Activated CD8-positive, alpha-beta memory T cell treated with anti-CD3 and anti-CD28 coated beads, Interleukin-2, amount 50 U/mL, for 1 hour (primary cell): ENCODE results near the gene CCSER2.
"Not testable (repeated sequence)": the region's sequence is repeated elsewhere in the genome, so short reads cannot be mapped to it uniquely, and the experiment has no call there.

Experiments used
- DNase-seq: peaks from one replicate; pipeline ENCODE4 v3.0.0-alpha.2; 2020; ENCODE audit errors: extremely low read depth

The CCSER2 gene

GRCh38 chr10:84452003-84452402, 123.6 kb downstream of the CCSER2 start:
- DNase-seq = no peak

- DNase-seq = no peak
These were observed 124.9 kb downstream of the CCSER2 start for GRCh38 chr10:84453303-84453702.

GRCh38 chr10:84456126-84456525, 127.7 kb downstream of the CCSER2 start:
- no peak for DNase-seq

- no peak for DNase-seq
These were observed 132.1 kb downstream of the CCSER2 start for GRCh38 chr10:84460520-84460919.

- no peak for DNase-seq
These were observed 141.1 kb downstream of the CCSER2 start for GRCh38 chr10:84469470-84469869.

- no peak for DNase-seq
These were observed 144.7 kb downstream of the CCSER2 start for GRCh38 chr10:84473136-84473535.

GRCh38 chr10:84477398-84478128, 149.2 kb downstream of the CCSER2 start:
- no peak for DNase-seq

DNA sequence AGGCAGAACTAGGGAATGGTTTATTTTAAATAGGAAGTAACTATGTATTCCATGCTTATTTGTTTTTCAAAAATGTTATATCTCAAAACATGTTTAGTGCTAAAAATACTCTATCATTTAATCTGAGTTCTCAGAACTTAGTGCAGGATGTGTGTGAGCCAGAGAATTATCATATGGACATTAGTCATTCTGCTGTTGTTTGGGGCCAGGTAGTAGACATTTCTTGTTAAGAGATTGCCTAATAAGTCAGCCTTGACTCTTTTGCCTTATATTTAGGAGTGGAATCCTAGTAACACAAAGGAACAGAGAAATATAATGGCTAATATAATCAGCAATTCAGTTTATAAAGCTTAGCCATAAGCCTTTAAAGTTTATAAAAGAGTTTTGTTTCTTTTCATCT, 149.8 kb downstream of the CCSER2 start:
- no peak for DNase-seq

GRCh38 chr10:84478679-84479078, 150.3 kb downstream of the CCSER2 start:
- no peak for DNase-seq

- DNase-seq = no peak
These were observed 156.2 kb downstream of the CCSER2 start for GRCh38 chr10:84484541-84484940.

DNA sequence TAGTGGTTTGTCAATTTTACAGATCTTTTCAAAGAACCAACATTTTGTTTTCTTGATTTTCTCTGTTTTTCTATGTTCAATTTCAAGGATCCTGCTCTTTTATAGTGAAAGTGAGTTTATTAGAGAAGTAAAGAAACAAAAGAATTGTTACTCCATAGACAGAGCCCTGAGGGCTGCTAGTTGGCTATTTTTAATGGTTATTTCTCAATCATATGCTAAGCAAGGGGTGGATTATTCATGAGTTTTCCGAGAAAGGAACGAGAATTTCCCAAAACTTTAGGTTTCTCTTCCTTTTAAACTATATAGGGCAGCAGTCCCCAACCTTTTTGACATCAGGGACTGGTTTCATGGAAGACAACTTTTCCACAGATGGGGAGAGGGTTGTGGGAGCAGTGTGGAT, 165.0 kb downstream of the CCSER2 start:
- no peak for DNase-seq

DNA sequence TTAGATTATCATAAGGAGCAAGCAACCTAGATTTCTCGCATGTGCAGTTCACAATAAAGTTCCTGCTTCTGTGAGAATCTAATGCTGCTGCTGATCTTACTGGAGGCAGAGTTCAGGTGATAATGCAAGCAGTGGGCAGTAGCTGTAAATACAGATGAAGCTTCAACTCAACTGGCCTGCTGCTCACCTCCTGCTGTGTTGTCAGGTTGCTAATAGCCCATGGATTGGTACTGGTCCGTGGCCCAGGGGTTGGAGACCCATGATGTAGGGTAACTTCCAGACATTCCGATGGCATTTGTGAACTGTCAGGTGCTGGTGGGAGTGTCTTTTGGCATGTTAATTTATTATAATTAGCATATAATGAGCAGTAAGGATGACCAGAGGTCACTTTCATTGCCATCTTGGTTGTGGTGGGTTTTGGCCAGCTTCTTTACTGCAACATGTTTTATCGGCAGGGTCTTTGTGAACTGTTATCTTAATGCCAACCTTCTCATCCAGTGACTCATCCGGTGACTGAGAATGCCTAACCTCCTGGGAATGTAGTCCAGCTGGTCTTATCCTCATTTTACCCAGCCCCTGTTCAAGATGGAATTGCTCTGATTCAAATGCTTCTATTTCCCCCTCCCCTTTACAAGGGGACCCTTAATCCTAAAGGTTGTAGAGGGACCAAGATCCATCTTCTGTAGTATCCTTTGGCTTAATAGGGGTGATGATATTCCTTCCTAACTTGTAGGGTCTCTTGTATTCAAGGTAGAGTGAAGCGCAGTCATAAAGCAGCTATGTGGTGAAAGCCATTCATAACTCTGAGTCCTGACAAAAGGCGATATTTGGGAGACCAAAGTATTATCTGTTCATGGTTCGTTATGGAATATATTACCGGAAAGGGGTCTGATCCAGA, 165.8 kb downstream of the CCSER2 start:
- no peak for DNase-seq

- DNase-seq = no peak
These were observed 166.4 kb downstream of the CCSER2 start for GRCh38 chr10:84494849-84495180.

DNA sequence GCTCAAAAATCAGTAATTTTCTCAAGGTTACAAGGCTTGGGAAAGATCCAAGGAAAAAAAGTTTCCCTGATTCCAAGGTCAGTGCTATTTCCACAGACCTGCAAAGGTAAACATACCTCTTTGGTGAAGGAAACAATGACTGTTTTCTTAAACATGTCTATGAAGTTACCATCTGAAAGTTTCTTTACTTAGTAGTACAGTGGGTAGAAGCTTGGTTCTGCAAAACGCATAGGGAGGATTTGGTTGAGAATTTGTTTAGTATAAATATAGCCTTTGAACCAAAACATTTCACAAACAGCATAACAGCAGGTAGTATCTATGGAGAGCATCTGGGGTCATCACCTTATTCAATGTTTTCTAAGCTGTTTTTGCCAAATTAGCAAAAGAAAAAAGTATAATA, 169.6 kb downstream of the CCSER2 start:
- no peak for DNase-seq

DNA sequence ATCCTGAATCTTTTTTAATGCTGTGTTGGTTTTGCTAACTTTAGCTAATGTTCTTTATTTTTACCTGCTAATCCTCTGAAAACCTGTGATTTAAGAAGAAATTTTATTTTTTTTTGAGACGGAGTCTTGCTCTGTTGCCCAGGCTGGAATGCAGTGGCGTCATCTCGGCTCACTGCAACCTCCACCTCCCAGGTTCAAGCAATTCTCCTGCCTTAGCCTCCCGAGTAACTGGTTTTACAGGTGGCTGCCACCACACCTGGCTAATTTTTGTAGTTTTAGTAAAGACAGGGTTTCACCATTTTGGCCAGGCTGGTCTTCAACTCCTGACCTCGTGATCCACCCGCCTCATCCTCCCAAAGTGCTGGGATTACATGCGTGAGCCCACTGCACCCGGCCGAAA, 170.7 kb downstream of the CCSER2 start:
- not testable (repeated sequence) for DNase-seq

- no peak for DNase-seq
These were observed 171.5 kb downstream of the CCSER2 start for GRCh38 chr10:84499846-84500245.

DNA sequence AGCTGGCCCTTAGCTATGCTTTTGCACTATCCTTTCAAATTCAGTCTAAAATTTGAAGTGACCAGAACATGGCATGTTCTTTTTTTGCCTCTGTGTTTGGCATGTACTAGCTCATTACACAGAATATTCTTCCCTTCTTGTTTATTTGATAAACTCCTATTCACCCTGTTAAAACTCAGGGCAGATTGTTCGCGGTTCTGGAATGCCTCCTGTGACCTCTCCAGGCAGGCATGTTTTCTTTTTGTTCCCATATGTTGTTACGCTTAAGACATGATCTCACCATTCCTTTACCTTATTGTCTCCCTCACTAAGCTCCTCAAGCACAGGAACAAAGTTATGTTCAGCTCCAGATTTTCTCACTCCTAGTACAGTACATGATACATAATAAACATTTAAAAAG, 181.7 kb downstream of the CCSER2 start:
- DNase-seq = no peak

DNA sequence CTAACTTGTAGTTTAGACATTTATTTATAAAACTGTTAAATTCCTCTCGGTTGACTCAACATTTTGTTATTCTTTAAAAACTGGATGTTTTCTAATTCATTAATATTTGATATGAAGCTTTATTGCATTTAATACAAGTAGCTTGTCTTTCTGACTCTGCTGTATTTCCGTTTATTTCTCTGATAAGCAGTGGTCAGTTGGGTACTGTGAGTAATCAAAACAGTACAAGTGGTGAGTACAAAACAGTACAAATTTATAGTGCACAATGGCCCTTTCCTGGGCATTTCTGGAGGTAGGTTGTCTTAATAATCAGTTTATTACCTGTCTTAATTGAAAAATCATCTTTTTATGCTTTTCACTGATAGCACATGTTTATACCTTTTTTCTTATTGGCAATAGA, 182.7 kb downstream of the CCSER2 start:
- DNase-seq = no peak

DNA sequence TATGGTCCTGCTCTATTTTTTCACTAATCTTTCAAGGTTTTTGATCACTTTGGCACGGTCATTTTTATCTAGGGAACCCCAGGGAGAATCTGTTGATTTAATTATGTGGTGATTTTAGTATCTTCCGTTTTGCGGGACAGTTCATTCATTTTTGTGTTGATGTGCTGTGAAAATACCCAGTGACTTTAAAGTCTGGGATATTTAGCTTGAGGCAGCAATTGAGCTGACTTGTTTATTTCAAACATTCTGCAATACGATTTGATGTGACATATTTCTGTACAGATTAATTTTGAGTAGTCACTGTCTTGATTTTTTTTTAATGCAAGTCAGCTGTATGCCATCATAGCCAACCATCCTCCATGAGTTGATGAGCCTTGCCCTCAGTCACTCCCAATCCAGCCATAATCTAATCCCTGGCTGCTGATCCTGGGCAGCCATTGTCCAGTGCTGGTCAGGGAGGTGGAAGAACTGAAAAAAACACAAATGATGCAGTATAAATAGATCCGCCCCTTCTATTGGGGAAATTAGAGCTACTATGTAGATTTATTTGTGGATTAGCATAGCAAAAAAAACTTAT, 183.4 kb downstream of the CCSER2 start:
- DNase-seq = no peak

DNA sequence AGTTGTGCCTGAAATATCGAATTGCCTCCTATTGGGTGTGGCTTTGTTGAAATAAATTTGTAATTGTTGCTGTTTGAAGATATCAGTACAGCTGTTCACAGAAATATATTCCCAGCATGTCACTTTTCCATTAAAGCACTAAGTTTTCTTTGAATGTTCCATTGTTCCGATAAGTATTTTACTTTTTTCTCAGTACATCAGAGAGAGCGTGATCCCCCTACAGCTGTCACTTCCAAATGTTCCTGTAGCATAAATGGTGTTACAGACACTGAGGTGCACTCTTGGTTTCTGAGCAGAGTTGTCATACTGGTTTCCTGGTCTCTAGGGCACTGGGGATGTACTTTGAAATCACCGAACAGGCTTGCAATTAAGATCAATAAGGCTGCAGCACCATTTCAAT, 189.2 kb downstream of the CCSER2 start:
- DNase-seq = no peak

GRCh38 chr10:84519235-84519634, 190.8 kb downstream of the CCSER2 start:
- no peak for DNase-seq

DNA sequence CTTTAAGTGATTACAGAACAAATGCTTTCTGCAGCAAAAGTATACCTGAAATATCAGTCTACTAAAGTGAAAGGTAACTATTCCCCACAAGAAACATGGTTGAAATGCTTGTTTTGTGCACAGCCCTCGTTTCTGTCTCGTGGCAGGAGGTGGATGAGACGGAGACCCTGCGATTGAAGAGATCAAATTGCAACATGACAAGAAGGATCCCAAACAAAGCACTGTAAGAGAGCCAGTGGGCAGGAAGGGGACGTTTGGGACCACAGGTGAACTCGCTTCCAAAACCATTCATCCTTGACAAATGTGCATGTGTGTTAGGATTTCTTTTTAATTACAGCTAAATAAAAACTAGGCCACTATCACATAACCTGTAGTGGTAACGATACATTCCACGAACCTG, 192.6 kb downstream of the CCSER2 start:
- DNase-seq = no peak

DNA sequence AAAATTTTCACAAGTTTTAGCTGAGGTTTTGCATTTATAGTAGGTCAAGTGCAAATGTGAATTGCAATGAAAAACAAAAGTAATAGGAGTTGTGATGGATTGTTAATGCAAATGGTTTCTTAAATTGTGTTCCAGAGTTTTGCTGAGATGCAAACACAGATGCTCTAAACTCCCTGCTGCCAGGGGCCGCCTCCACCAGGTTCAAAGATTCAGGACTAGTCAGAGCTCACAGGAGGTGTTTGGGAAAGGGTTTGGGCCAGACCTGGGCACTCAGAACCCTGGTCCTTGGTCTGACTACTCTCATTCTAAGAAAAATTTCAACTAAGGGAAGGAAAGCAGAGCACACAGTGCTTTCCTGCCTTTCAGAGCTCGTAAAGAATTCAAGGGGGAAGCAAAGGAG, 193.1 kb downstream of the CCSER2 start:
- DNase-seq = no peak
